ENCODE measurements around the gene COG5. TPM values are rescaled to one million over a fixed set of nuclear protein-coding genes. Genes with fewer than 3 reads are reported as not detected.

The COG5 gene
- total RNA-seq, 1 experiment from 2014 or later: 20.2 TPM

DNA sequence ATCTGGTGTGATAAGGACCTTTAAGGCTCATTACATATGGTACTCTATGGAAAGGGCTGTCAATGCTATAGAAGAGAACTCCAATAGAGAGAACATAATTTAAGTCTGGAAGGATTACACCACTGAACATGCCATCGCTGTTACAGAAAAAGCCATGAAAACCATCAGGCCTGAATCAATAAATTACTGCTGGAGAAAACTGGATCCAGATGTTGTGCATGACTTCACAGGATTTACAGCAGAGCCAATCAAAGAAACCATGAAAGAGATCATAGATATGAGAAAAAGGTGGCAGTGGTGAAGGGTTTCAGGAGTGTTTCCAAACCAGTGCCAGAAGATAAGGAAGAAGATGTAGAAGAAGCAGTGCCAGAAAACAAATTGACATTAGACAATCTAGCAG lies 112.8 kb downstream of the COG5 start:
- Histone ChIP-seq H2AFZ (ENCODE audit: low read length) (no peak overlapping the region), H2BK15ac (ENCODE audit: low read depth, low read length) (no peak overlapping the region), H2BK20ac (ENCODE audit: low read depth, low read length, poor library complexity, severe bottlenecking) (no peak overlapping the region), H2BK120ac (ENCODE audit: low read depth, low read length, poor library complexity, severe bottlenecking) (no peak overlapping the region), H2AK5ac (ENCODE audit: insufficient read length, low read length) (no peak overlapping the region), H3K27me3 (ENCODE audit: insufficient read depth, low read length) (no peaks in the 10 kb centered on the region), H3T11ph (ENCODE audit: low read length) (no peak overlapping the region), H4K8ac (replicated peaks; ENCODE audit: insufficient read length, low read depth, low read length) (no peak overlapping the region), H4K20me1 (ENCODE audit: control insufficient read depth, insufficient read depth, insufficient read length) (no peaks in the 10 kb centered on the region), H3K9ac (ENCODE audit: extremely low read depth, insufficient read length, low read length) (no peak overlapping the region), H3K4me1 (ENCODE audit: insufficient read depth, low read length) (no peaks in the 10 kb centered on the region), H3K4me2 (ENCODE audit: insufficient read depth, insufficient read length, low read length) (no peak overlapping the region), H3K9me3 (ENCODE audit: control insufficient read depth, low read depth, low read length) (no peaks in the 10 kb centered on the region), H3K79me2 (ENCODE audit: insufficient read depth, low read length) (no peaks in the 10 kb centered on the region), H3K56ac (ENCODE audit: insufficient read length, low read depth, low read length) (no peak overlapping the region), H2BK12ac (ENCODE audit: insufficient read length, low read depth, low read length) (no peak overlapping the region), H3K4ac (ENCODE audit: low read depth, low read length) (no peak overlapping the region), H3K23ac (ENCODE audit: insufficient read length, low read depth, low read length) (no peak overlapping the region), H3K18ac (ENCODE audit: insufficient read length, low read depth, low read length) (no peak overlapping the region), H4K91ac (ENCODE audit: insufficient read length, low read depth, low read length) (no peak overlapping the region), H3K27ac (ENCODE audit: insufficient read length, low read depth, low read length) (no peak overlapping the region), H2BK5ac (ENCODE audit: insufficient read length, low read length) (no peak overlapping the region), H4K5ac (ENCODE audit: insufficient read length, low read depth, low read length) (no peak overlapping the region), H3K79me1 (ENCODE audit: insufficient read depth, low read depth, low read length, poor library complexity, severe bottlenecking) (no peaks in the 10 kb centered on the region), H3K14ac (ENCODE audit: insufficient read depth, low read length) (no peak overlapping the region), H3K23me2 (ENCODE audit: insufficient read length, low read depth, low read length, poor library complexity, severe bottlenecking) (no peaks in the 10 kb centered on the region)
- peaks cover 4 to 5% of the 10 kb centered on the region in 2 experiments; a peak in 2 of 4 replicates for H3K4me1 Mint-ChIP-seq
- no peak overlapping the region for H3K27ac Mint-ChIP-seq
- no peak overlapping the region for H3K4me3 Mint-ChIP-seq
- TF ChIP-seq, protein P1, sequence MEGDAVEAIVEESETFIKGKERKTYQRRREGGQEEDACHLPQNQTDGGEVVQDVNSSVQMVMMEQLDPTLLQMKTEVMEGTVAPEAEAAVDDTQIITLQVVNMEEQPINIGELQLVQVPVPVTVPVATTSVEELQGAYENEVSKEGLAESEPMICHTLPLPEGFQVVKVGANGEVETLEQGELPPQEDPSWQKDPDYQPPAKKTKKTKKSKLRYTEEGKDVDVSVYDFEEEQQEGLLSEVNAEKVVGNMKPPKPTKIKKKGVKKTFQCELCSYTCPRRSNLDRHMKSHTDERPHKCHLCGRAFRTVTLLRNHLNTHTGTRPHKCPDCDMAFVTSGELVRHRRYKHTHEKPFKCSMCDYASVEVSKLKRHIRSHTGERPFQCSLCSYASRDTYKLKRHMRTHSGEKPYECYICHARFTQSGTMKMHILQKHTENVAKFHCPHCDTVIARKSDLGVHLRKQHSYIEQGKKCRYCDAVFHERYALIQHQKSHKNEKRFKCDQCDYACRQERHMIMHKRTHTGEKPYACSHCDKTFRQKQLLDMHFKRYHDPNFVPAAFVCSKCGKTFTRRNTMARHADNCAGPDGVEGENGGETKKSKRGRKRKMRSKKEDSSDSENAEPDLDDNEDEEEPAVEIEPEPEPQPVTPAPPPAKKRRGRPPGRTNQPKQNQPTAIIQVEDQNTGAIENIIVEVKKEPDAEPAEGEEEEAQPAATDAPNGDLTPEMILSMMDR (conservative IDR thresholded peaks at IDR 0.05): no peak
- 0 out of 7 replicates have a peak, but pooled peaks cover 0 to 1% (median 0%) of the 10 kb centered on the region in 3 experiments for H3K36me3 Mint-ChIP-seq (ENCODE audit: insufficient read depth in 1 of 3, low read depth in 3 of 3)
- WGBS (ENCODE audit: extremely low coverage, insufficient read length, low lambda C conversion rate): no CpG with 5 or more reads among the region's 1 CpG
- no peak for DNase-seq
- H3K9me3 Mint-ChIP-seq: no peaks in the 10 kb centered on the region
- no peaks in the 10 kb centered on the region for H3K27me3 Mint-ChIP-seq (ENCODE audit: low read depth)

Data from H9 (cell line).